ENCODE measurements around the gene RAB11B.

GRCh38 chr19:8452446-8453123 is 62.4 kb downstream of the RAB11B start:
- no peak for TF ChIP-seq CTCF (IDR thresholded peaks at IDR 0.05; ENCODE audit: borderline replicate concordance, extremely low read depth, low read length, poor library complexity, severe bottlenecking)
- no peak for TF ChIP-seq EZH2 (IDR thresholded peaks at IDR 0.05; ENCODE audit: borderline replicate concordance, low read depth, low read length, severe bottlenecking)
